Glomerular visceral epithelial cell (primary cell): ENCODE measurements around the gene NEO1.

ENCODE experiments used
- DNase-seq: peaks from one replicate; pipeline ENCODE4 v3.0.0-alpha.2; 2016; ENCODE audit errors: extremely low spot score

NEO1 gene

GRCh38 chr15:73329501-73330200 lies 277.4 kb downstream of the NEO1 start:
- no peak for DNase-seq

- no peak for DNase-seq
These were observed 278.2 kb downstream of the NEO1 start for GRCh38 chr15:73330206-73331051.

- DNase-seq: no peak
These were observed 279.2 kb downstream of the NEO1 start for GRCh38 chr15:73331501-73331900.

DNA sequence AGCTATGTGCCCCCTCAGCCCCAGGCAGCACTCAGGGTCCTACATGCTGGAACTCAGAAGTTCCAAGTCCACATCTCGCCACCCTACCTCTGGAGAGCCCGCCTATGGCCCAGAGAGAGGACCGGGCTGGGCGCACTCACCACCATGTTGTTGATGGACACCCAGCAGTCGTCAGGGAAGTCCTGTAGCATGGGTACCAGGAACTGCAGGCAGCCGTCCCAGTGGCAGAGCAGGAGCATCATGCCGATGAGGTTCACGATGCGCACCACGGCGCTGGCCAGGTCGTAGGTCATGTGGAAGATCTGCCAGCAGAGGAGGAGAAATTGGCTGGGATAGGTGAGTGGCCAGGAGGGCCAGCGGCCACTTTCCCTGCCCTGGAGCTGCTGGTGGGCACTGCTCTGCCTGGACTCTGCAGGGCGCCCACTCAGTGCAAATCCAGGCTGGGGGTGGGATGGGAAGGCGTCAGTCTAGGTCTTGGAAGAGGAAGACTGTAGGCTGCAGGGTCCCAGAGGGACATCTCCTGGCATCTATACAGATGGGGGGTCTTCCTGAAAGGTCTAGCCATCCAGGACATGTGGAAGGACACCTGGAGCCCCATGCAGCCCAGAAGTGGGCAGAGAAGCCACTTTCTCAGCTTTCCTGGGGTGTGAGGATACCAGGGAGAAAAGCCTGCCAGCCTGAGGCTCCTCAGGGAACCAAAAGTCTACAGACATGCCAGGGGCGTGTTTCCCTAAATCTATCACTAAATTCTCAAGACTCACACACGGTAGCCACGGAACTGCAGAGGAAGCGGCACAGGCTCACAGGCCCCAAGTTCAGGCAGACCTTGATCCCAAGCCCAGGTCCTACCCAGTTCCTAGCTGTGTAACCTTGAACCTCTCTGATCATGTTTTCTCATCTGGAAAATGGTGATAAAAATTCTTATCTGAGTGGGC lies 280.0 kb downstream of the NEO1 start:
- no peak for DNase-seq

GRCh38 chr15:73333001-73333400 lies 280.7 kb downstream of the NEO1 start:
- no peak for DNase-seq

GRCh38 chr15:73334086-73334485 lies 281.8 kb downstream of the NEO1 start:
- no peak for DNase-seq

DNA sequence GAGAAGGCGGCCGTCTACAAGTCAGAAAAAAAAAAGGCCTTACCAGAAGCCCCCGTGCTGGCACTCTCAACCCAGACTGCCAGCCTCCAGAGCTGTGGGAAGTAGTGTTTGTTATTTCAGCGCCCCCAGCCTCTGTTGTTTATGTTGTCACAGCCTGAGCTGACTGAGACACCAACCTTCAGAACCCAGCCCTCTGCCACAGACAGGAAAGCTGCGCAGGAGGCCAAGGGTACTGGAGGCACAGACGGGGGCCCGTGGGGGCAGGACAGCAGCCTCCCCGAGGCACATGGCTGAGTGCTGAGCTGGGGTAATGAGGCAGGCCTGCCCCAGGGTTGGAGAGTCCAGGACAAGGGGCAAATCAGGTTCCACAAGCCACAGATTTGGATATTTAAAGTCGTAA lies 282.8 kb downstream of the NEO1 start:
- no peak for DNase-seq

GRCh38 chr15:73335471-73335870 lies 283.2 kb downstream of the NEO1 start:
- DNase-seq: no peak

DNA sequence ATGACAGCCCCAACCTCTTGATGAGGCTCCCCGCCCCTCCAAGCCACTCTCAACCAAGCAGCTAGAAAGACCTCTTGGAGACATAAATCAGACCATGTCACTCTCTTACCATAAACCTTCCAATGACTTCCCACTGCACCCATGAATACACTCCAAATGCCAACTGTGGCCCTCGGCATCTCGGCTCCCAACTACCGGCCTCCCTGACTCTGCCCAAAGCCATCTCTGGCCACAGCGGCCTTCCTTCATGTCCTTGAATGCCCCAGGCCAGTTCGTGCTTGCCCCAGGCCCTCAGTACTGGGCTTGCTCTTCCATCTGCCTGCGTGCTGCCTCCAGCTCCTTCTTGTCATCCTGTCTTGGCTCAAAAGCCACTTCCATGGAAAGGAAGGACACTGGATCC lies 284.5 kb downstream of the NEO1 start:
- no peak for DNase-seq

DNA sequence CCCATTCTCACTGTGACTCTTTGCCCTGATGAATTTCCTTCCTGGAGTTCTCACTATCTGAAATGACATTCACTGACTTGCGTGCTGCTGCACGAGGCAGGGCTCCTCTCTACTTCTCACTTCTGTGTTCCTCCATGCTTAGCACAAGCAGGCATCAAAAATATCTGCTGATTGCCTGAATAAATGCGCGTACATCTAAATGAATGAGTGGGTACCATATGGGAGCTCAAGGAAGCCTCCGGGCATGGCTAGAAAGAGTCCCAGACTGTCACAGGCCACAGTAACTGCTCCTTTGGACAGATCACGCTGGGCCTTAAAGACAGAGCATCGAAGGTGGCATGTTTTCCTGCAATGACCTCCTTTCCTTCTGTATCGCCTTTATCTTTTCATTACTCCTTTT lies 284.9 kb downstream of the NEO1 start:
- no peak for DNase-seq

DNA sequence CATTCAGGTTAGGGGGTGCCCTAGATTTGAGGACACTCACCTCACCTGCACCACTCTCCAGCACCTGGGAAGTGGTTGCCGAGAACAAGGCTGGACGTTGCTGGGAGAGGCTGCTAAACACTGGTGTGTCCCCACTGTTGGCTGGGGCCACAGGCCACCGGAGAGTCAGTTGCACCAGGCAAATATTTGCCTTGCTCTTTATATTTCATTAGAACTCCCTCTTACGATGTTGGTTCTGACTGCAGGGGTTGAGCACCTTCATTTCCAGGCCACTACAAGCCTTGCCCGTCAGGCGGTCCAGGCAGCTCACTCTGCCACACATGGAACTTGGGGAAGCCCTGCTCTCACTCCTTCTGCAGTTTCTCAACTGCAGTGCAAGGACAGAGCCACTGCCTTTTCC lies 285.8 kb downstream of the NEO1 start:
- DNase-seq: no peak

DNA sequence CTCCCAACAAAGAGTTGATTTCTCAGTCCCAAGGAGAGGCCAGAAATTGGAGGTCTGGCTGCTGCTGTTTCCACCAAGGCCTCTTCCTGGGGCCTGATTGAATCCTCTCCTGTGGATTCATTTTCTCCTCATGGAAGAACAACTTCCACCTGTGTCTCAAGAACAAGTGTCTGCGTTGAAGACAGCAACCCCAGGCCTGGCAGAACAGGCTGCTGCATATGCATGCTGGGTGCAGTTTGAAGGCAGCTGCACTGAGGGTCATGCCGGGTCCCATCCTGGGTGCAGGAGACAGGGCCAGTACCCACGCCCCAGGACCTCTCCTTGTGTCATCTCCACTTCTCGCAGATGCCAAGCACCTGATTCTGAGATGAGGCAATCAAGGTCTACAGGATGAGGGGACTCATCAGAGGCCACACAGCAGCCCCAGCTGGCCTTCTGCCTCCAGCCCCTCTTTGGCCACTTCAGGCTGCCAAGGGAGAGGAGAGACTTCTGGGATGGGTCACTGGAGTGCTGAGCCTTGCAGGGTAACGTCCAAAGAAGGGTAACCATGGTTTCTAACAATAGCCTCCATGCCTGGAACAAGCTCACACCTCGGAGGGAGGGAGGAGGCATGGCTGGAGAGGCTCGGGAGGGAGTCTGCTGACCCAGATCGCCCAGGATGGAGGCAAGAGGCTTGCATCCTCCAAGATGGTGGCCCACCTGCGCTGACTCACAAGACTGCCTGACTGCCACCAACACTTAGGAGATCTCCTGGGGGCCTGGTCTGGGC lies 286.5 kb downstream of the NEO1 start:
- no peak for DNase-seq

- no peak for DNase-seq
These were observed 288.4 kb downstream of the NEO1 start for GRCh38 chr15:73340502-73341192.

DNA sequence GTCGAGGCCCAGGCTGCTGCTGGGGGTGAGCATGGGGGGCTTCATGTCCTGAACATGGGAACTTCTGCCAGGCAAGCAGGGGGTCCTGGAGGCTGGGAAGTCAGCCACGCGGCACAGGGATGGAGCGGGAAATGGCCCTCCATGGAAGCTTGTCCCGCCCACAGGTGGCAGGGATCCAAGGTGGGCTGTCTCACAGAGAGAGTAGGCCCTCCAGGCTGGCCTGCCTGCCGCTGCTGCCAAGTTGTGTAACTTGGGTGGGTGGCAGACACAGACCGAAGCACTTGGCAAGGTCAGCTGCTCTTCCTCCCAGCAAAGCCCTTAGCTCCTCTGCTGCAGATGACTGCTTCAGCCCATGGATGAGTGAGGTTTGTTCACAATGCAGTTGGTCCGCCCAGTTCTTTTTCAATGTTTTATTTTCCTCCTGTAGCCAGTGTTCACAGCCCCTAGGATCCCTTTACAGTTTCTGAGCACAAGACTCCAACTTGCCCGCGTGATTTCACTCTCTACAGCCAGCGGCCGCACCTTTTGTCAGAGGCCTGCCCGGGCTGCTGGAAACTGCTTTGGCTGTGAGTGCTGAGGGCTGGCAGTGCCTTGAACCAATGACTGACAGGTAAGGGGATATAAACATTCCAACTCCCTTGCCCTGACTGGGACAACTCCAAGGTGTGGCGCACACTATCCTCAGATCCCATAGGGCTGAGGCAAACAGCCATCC lies 289.8 kb downstream of the NEO1 start:
- no peak for DNase-seq

GRCh38 chr15:73344056-73344455 lies 291.8 kb downstream of the NEO1 start:
- peak; percentile 50 for DNase-seq

DNA sequence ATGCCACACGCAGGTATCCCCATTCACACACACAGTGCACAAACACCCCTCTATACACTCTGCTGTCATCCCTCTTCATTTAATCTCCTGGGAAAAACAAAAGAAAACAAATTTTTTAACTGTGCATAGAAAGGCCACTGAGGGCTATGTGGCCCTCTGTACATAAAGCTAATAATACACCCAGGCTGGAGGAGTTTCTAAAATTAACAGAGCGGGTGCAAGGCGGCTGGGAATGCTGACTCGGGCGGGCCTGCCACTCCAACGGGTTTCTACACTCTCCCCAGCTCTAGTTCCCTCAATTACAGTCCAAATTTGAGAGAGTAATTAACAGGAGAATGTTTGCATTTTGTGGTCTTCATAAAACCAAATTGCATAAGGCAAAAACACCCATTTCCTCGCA lies 293.4 kb downstream of the NEO1 start:
- no peak for DNase-seq

- peak; percentile 63 for DNase-seq
These were observed 294.6 kb downstream of the NEO1 start for GRCh38 chr15:73346735-73347312.

DNA sequence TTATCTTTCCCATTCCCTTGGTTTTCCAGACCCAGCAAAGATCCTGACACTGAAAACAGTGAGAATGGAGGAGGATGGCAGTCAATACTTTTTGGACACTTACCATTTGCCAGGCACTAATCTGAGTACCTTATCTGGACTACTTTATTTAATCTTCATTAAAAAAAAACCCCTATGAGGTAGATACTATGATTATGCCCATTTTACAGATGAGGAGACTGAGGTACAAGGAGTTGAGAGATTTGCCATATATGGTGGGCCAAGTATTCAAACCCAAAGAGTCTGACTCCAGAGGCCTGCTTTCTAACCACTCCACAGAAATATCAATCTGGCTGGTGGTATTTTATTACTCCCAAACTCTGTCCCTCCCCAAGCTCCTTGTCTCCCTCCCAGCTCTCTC lies 296.9 kb downstream of the NEO1 start:
- no peak for DNase-seq

DNA sequence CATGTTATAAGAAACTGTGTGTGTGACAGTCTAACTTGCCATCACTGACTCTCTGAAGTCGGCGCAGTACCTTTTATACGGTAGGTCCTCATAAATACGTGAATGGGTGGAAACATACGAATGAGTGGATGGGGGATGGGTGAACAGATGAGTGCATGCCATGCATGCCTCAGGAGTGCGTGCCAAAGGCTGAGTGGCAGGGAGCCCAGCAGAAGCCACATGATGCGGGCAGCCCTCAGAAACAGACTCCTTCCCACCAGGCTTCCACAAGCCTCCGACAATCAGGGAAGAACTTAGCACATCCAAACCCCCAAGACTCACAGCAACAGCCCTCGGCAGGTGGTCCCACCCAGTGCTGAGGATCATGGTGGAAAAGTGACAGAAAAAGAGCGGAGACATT lies 299.8 kb downstream of the NEO1 start:
- no peak for DNase-seq

DNA sequence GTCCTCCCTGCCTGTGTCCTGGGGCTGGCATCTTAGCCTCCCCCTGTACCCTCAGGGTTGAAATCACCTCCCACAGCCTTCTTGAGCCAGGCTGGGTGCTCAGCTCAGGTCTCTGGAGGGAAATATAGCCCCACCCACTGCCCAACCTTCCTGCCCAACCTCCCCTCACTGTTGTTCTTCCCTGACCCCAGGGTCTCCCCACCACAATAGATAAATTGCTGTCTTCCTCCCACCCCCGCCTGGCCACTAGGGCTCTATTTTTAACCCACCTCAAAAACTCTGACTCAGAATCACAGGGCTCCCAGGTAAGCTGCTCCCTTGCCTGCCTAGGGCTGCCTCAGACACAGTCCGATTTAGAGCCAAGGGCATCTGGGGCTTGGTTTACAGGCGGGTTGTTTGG lies 301.5 kb downstream of the NEO1 start:
- DNase-seq: no peak
